Stimulated activated naive CD4-positive, alpha-beta T cell (primary cell): Measurements from ENCODE around the gene C11orf65.

Source experiments
- DNase-seq, 6 experiments: peaks; one replicate each; lab custom pipeline; 2025; lab: John Stamatoyannopoulos, UW

The C11orf65 gene

GRCh38 chr11:108467091-108467823, at the start of gene C11orf65:
C11orf65 (minus strand) TSS chr11:108467529; CDS start chr11:108461559, 5,970 bp downstream.
- DNase-seq: peak; percentile 90 to 97 (median 93)

- DNase-seq: no peak
These were observed 48.8 kb upstream of the C11orf65 start for GRCh38 chr11:108516125-108516524.

- no peak for DNase-seq
These were observed 45.4 kb upstream of the C11orf65 start for GRCh38 chr11:108512708-108513107.

GRCh38 chr11:108511851-108512474, 44.6 kb upstream of the C11orf65 start:
- no peak for DNase-seq

GRCh38 chr11:108508653-108509593, 41.6 kb upstream of the C11orf65 start:
- no peak for DNase-seq

- DNase-seq: no peak
These were observed 34.1 kb upstream of the C11orf65 start for GRCh38 chr11:108501396-108501795.

- no peak for DNase-seq
These were observed 33.4 kb upstream of the C11orf65 start for GRCh38 chr11:108500721-108501120.

GRCh38 chr11:108500169-108500568, 32.8 kb upstream of the C11orf65 start:
- no peak for DNase-seq

GRCh38 chr11:108498816-108499408, 31.6 kb upstream of the C11orf65 start:
- DNase-seq: no peak

GRCh38 chr11:108498046-108498815, 30.9 kb upstream of the C11orf65 start, which contains the start of gene POGLUT3:
POGLUT3 (minus strand) TSS chr11:108498384; CDS start chr11:108498366, 18 bp downstream.
- peak; percentile 20 to 60 (median 34) for DNase-seq

- DNase-seq: peak; percentile 58 to 83 (median 66)
These were observed 30.2 kb upstream of the C11orf65 start for GRCh38 chr11:108497317-108498045.

- DNase-seq: peak in 1 of 6 experiments; percentile 15
These were observed 29.4 kb upstream of the C11orf65 start for GRCh38 chr11:108496643-108497256.

GRCh38 chr11:108495326-108495725, 28.0 kb upstream of the C11orf65 start:
- no peak for DNase-seq

- no peak for DNase-seq
These were observed 26.9 kb upstream of the C11orf65 start for GRCh38 chr11:108494182-108494581.

GRCh38 chr11:108491936-108492335, 24.6 kb upstream of the C11orf65 start:
- no peak for DNase-seq

GRCh38 chr11:108486828-108487227, 19.5 kb upstream of the C11orf65 start:
- DNase-seq: no peak

- DNase-seq: no peak
These were observed 19.0 kb upstream of the C11orf65 start for GRCh38 chr11:108486331-108486730.

GRCh38 chr11:108483163-108483562, 15.8 kb upstream of the C11orf65 start:
- no peak for DNase-seq

- no peak for DNase-seq
These were observed 7.5 kb upstream of the C11orf65 start for GRCh38 chr11:108474664-108475463.
